ENCODE data around the gene SUSD1.

DNA sequence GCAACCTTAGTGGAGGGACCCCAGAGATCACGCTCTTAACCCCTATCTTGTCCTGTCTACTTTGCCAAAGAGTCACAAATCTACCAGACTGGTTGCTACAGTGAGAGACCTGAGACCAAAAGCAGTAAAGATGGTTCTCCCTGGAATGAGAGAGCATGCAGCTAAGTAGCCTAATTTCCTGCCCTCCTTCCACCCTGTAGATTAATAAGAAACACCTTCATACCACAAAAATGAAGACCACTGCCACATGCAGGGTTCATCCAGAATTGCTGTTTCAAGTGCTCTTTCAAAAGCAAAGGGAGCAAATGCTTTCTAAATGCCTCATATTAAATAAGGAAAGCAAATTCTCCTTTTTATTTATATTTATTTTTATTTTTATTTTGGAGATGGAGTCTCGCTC is 159.4 kb downstream of the SUSD1 start:
- TF ChIP-seq, protein P1, sequence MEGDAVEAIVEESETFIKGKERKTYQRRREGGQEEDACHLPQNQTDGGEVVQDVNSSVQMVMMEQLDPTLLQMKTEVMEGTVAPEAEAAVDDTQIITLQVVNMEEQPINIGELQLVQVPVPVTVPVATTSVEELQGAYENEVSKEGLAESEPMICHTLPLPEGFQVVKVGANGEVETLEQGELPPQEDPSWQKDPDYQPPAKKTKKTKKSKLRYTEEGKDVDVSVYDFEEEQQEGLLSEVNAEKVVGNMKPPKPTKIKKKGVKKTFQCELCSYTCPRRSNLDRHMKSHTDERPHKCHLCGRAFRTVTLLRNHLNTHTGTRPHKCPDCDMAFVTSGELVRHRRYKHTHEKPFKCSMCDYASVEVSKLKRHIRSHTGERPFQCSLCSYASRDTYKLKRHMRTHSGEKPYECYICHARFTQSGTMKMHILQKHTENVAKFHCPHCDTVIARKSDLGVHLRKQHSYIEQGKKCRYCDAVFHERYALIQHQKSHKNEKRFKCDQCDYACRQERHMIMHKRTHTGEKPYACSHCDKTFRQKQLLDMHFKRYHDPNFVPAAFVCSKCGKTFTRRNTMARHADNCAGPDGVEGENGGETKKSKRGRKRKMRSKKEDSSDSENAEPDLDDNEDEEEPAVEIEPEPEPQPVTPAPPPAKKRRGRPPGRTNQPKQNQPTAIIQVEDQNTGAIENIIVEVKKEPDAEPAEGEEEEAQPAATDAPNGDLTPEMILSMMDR (IDR thresholded peaks at IDR 0.05): no peak
- no peak for TF ChIP-seq POLR2A (IDR thresholded peaks at IDR 0.05; ENCODE audit: low read depth)
